ENCODE measurements around the gene FECH.

- TF ChIP-seq EP300 (IDR thresholded peaks at IDR 0.05) (no peak), POLR2AphosphoS5 (IDR thresholded peaks at IDR 0.05) (no peak), POLR2A (IDR thresholded peaks at IDR 0.05) (no peak)
- TF ChIP-seq, protein P1, sequence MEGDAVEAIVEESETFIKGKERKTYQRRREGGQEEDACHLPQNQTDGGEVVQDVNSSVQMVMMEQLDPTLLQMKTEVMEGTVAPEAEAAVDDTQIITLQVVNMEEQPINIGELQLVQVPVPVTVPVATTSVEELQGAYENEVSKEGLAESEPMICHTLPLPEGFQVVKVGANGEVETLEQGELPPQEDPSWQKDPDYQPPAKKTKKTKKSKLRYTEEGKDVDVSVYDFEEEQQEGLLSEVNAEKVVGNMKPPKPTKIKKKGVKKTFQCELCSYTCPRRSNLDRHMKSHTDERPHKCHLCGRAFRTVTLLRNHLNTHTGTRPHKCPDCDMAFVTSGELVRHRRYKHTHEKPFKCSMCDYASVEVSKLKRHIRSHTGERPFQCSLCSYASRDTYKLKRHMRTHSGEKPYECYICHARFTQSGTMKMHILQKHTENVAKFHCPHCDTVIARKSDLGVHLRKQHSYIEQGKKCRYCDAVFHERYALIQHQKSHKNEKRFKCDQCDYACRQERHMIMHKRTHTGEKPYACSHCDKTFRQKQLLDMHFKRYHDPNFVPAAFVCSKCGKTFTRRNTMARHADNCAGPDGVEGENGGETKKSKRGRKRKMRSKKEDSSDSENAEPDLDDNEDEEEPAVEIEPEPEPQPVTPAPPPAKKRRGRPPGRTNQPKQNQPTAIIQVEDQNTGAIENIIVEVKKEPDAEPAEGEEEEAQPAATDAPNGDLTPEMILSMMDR (IDR thresholded peaks at IDR 0.05) = no peak
Observed at GRCh38 chr18:57550510-57550909, 36.0 kb downstream of the FECH start.

Measured in stomach (tissue), 4 donors.